Measurements from ENCODE around the gene NT5M.

DNA sequence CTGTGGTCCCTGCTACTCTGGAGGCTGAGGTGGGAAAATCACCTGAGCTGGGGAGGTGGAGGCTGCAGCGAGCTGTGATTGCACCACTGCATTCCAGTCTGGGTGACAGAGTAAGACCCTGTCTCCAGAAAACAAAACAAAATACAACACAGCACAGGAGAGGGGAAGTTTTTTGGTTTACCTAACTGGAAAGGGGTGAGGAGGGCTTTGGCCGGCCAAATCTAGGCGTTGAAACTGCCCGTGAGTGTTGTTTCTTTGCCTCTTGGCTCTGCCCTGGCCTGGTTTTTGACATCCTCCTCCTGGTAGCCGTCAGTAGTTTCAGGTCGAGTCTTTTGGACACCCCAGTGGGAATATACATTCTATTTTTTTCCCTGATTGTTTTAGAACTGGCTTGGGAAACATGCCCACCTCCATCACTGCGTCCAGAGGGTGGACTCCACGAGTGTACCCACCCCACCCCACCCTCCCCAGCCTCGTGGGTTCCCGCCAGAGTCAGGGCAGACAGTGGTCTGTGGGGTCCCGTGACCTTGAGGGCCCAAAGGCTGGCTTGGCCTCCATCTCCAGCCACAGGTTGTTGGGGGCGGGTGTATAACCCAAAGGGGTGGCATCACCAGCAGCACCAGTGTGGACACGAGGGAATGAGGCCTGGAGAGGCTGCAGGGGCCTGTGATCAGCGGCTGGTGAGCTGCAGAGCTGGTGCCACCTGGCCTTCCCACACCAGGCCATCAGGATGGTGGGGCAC, 42.7 kb downstream of the NT5M start:
- TF ChIP-seq, protein P1, sequence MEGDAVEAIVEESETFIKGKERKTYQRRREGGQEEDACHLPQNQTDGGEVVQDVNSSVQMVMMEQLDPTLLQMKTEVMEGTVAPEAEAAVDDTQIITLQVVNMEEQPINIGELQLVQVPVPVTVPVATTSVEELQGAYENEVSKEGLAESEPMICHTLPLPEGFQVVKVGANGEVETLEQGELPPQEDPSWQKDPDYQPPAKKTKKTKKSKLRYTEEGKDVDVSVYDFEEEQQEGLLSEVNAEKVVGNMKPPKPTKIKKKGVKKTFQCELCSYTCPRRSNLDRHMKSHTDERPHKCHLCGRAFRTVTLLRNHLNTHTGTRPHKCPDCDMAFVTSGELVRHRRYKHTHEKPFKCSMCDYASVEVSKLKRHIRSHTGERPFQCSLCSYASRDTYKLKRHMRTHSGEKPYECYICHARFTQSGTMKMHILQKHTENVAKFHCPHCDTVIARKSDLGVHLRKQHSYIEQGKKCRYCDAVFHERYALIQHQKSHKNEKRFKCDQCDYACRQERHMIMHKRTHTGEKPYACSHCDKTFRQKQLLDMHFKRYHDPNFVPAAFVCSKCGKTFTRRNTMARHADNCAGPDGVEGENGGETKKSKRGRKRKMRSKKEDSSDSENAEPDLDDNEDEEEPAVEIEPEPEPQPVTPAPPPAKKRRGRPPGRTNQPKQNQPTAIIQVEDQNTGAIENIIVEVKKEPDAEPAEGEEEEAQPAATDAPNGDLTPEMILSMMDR (conservative IDR thresholded peaks at IDR 0.05; ENCODE audit: low read length): no peak
- TF ChIP-seq EZH2phosphoT487 (IDR thresholded peaks at IDR 0.05; ENCODE audit: borderline replicate concordance): no peak
